ENCODE results near the gene TMEM179B.
A peak's percentile ranks its signal among the peaks of the same experiment; 100 is the strongest.
"Not testable (repeated sequence)": the region's sequence is repeated elsewhere in the genome, so short reads cannot be mapped to it uniquely, and the experiment has no call there.

The TMEM179B gene

GRCh38 chr11:62787005-62787759 lies at the start of gene TMEM179B:
TMEM179B (plus strand) TSS chr11:62787402; CDS start chr11:62787432, 30 bp downstream.
- DNase-seq, result peak; percentile 97

- DNase-seq, result no peak
These were observed 39.6 kb upstream of the TMEM179B start for GRCh38 chr11:62747475-62748160.

GRCh38 chr11:62749931-62750330 lies 37.3 kb upstream of the TMEM179B start:
- DNase-seq, result not testable (repeated sequence)

GRCh38 chr11:62752177-62752785 lies 34.9 kb upstream of the TMEM179B start:
- no peak for DNase-seq

GRCh38 chr11:62752994-62753735 lies 34.0 kb upstream of the TMEM179B start:
- no peak for DNase-seq

GRCh38 chr11:62753736-62754603 lies 33.2 kb upstream of the TMEM179B start, which contains the start of gene ZBTB3:
ZBTB3 (minus strand) TSS chr11:62754160; CDS start chr11:62753664, 496 bp downstream.
- peak; percentile 99 for DNase-seq

- DNase-seq, result no peak
These were observed 32.1 kb upstream of the TMEM179B start for GRCh38 chr11:62755086-62755615.

GRCh38 chr11:62757846-62758788 lies 29.1 kb upstream of the TMEM179B start:
- DNase-seq, result no peak

GRCh38 chr11:62760867-62761227 lies 26.4 kb upstream of the TMEM179B start:
- DNase-seq, result not testable (repeated sequence)

GRCh38 chr11:62770778-62771143 lies 16.4 kb upstream of the TMEM179B start:
- no peak for DNase-seq

- peak; percentile 91 for DNase-seq
These were observed 15.8 kb upstream of the TMEM179B start, which contains the start of gene TAF6L for GRCh38 chr11:62771144-62772021. TAF6L (plus strand) TSS chr11:62771396; CDS start chr11:62775784, 4,388 bp downstream.

- DNase-seq, result no peak
These were observed 12.8 kb upstream of the TMEM179B start for GRCh38 chr11:62774407-62774806.

GRCh38 chr11:62775646-62776045 lies 11.6 kb upstream of the TMEM179B start:
- DNase-seq, result no peak

GRCh38 chr11:62777389-62777788 lies 9.8 kb upstream of the TMEM179B start:
- no peak for DNase-seq

GRCh38 chr11:62778441-62778840 lies 8.8 kb upstream of the TMEM179B start:
- no peak for DNase-seq

- no peak for DNase-seq
These were observed 4.4 kb upstream of the TMEM179B start for GRCh38 chr11:62782753-62783152.

GRCh38 chr11:62786318-62787004 lies 741 bp upstream of the TMEM179B start:
- peak; percentile 88 for DNase-seq

- DNase-seq, result no peak
These were observed 1.8 kb downstream of the TMEM179B start for GRCh38 chr11:62788991-62789390.

GRCh38 chr11:62789576-62789975 lies 2.4 kb downstream of the TMEM179B start:
- no peak for DNase-seq

Measured in CD4-positive, alpha-beta T cell treated with Interleukin-15 for 1 hour (primary cell).